Measurements from ENCODE around the gene CEP295NL. TPM values are rescaled to one million over a fixed set of nuclear protein-coding genes. Genes with fewer than 3 reads are reported as not detected.

CEP295NL gene
- total and polyA plus RNA-seq, 2 of the 13 experiments (the other 11 are each of a cell fraction or from before 2014, with no cell fraction given) = not detected

- TF ChIP-seq TEF (CRISPR knock-in tag; IDR thresholded peaks at IDR 0.05) (0 out of 2 replicates have a peak, but pooled peaks have one; percentile 33), ZNF639 (CRISPR knock-in tag; conservative IDR thresholded peaks at IDR 0.05) (no peak; the same call in none of the 2 replicates), SMAD3 (CRISPR knock-in tag; IDR thresholded peaks at IDR 0.05) (peak; percentile 82), ZNF136 (CRISPR knock-in tag; IDR thresholded peaks at IDR 0.05; ENCODE audit: low read depth) (peak; percentile 64; the same call in 1 of the 2 replicates), CC2D1A (CRISPR knock-in tag; IDR thresholded peaks at IDR 0.05) (no peak), SALL1 (CRISPR knock-in tag; IDR thresholded peaks at IDR 0.05) (peak; percentile 99), GMEB2 (CRISPR knock-in tag; IDR thresholded peaks at IDR 0.05; ENCODE audit: low read depth) (peak; percentile 98), MAZ (IDR thresholded peaks at IDR 0.05; ENCODE audit: borderline replicate concordance, low read depth, low read length) (peak; percentile 93), MAZ (CRISPR knock-in tag; IDR thresholded peaks at IDR 0.05; ENCODE audit: low read depth) (peak; percentile 98), FOXM1 (CRISPR knock-in tag; IDR thresholded peaks at IDR 0.05) (no peak), DRAP1 (CRISPR knock-in tag; IDR thresholded peaks at IDR 0.05) (peak; percentile 96), GLMP (CRISPR knock-in tag; IDR thresholded peaks at IDR 0.05; ENCODE audit: borderline replicate concordance) (no peak), NFAT5 (CRISPR knock-in tag; IDR thresholded peaks at IDR 0.05) (0 out of 2 replicates have a peak, but pooled peaks have one; percentile 44), ZNF572 (CRISPR knock-in tag; IDR thresholded peaks at IDR 0.05) (peak; percentile 100), IRF1 (CRISPR knock-in tag; IDR thresholded peaks at IDR 0.05; ENCODE audit: low read depth) (0 out of 2 replicates have a peak, but pooled peaks have one; percentile 35)
Measured at GRCh38 chr17:78840780-78841611, 62.0 kb downstream of the CEP295NL start, which contains the start of gene USP36 (continued).

Measured in HepG2 (cell line).